Measurements from ENCODE around the gene TNN.

Gene TNN

GRCh38 chr1:175129182-175129581, 61.5 kb downstream of the TNN start:
- TF ChIP-seq CTCF (conservative IDR thresholded peaks at IDR 0.05) = no peak
- H3K27ac ChIP-seq = no peak overlapping the region

- no peak overlapping the region for H3K27ac ChIP-seq
- no peak for TF ChIP-seq CTCF (conservative IDR thresholded peaks at IDR 0.05)
These were observed 62.0 kb downstream of the TNN start for GRCh38 chr1:175129644-175129996.

GRCh38 chr1:175129997-175130648, 62.5 kb downstream of the TNN start:
- no peak overlapping the region for H3K27ac ChIP-seq
- no peak for TF ChIP-seq CTCF (conservative IDR thresholded peaks at IDR 0.05)

- no peak for TF ChIP-seq CTCF (conservative IDR thresholded peaks at IDR 0.05)
- no peak overlapping the region for H3K27ac ChIP-seq
These were observed 63.0 kb downstream of the TNN start for GRCh38 chr1:175130649-175131045.

GRCh38 chr1:175131095-175131494, 63.5 kb downstream of the TNN start:
- no peak overlapping the region for H3K27ac ChIP-seq
- TF ChIP-seq CTCF (conservative IDR thresholded peaks at IDR 0.05) = no peak

GRCh38 chr1:175132436-175132835, 64.8 kb downstream of the TNN start:
- TF ChIP-seq CTCF (conservative IDR thresholded peaks at IDR 0.05) = no peak
- H3K27ac ChIP-seq = no peak overlapping the region

- no peak for TF ChIP-seq CTCF (conservative IDR thresholded peaks at IDR 0.05)
These were observed 66.2 kb downstream of the TNN start for GRCh38 chr1:175133673-175134435.

More at GRCh38 chr1:175133673-175134435, 66.2 kb downstream of the TNN start:
- no peak overlapping the region for H3K27ac ChIP-seq

Measured in VCaP (cell line).